GM12891 (cell line): ENCODE measurements around the gene NDST1.

Experiments used
- POLR2A ChIP-seq: IDR thresholded peaks from 2 replicates; pipeline ENCODE4 v1.6.1; 2011; ENCODE audit warnings: low read depth, low read length, control low read depth
- POLR2AphosphoS5 ChIP-seq: IDR thresholded peaks from 2 replicates; pipeline ENCODE4 v1.6.1; 2011; ENCODE audit warnings: low read depth, low read length, control low read depth
- TAF1 ChIP-seq: IDR thresholded peaks from 2 replicates; pipeline ENCODE4 v1.6.1; 2011; ENCODE audit warnings: low read depth, low read length, control low read depth

DNA sequence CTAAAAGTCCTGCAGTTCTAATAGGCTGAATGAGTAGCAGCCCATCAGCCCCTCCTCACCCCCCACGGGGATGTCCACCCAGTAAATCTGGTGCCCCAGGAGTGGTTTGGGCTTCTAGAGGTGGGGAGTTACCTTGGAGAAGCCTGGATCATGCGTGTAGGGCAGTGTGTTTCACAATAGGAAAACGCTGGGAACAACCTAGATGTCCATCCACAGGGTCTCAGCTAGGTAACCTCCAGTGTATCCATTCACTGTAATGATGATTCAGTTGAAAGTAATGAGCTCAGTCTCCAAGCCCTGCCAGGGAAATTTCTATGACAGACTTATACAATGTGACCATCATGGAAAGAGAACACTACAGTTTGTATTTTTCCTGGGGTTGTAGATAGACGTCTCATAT lies 51.8 kb downstream of the NDST1 start:
- TF ChIP-seq TAF1: no peak
- no peak for TF ChIP-seq POLR2A
- no peak for TF ChIP-seq POLR2AphosphoS5
